DND-41 (cell line): ENCODE results near the gene ISCU.
A peak's percentile ranks its signal among the peaks of the same experiment; 100 is the strongest.

Experiments
- ATAC-seq: fragments of 200-7000 bp; cut with Tn5 transposase; 3 replicates; pipeline ENCODE4 v1.9.1; 2021; ENCODE audit warnings: low read depth; ENCODE audit not compliant: insufficient read depth
- DNase-seq: peaks from one replicate; pipeline ENCODE4 v3.0.0-alpha.2; 2020
- H2AFZ ChIP-seq: 2 replicates; pipeline ENCODE4 v1.6.0; 2012; ENCODE audit warnings: low read depth, low read length
- H3K27ac ChIP-seq: 2 replicates; pipeline ENCODE4 v1.5.1; 2012; ENCODE audit warnings: low read length, inconsistent platforms
- H3K27me3 ChIP-seq: fragments of 200-600 bp; sonication (generic); 2 replicates; pipeline ENCODE4 v1.6.0; 2012; ENCODE audit warnings: low read length, mild to moderate bottlenecking, inconsistent platforms; ENCODE audit not compliant: insufficient read depth, poor library complexity
- H3K36me3 ChIP-seq: 2 replicates; pipeline ENCODE4 v1.5.1; 2012; ENCODE audit warnings: low read length, inconsistent platforms; ENCODE audit not compliant: insufficient read depth
- H3K4me1 ChIP-seq: 2 replicates; pipeline ENCODE4 v1.5.1; 2012; ENCODE audit warnings: mild to moderate bottlenecking, low read length; ENCODE audit not compliant: insufficient read depth
- H3K4me2 ChIP-seq: 2 replicates; pipeline ENCODE4 v1.6.0; 2012; ENCODE audit warnings: mild to moderate bottlenecking, moderate library complexity, low read length, inconsistent platforms; ENCODE audit not compliant: insufficient read depth
- H3K4me3 ChIP-seq, 2 experiments: fragments of 200-600 bp in 1 of 2; shearing (Covaris generic) in 1 of 2; 2 replicates each; pipeline ENCODE4 v1.5.1; 2012 to 2016; ENCODE audit warnings: inconsistent platforms in 2 of 2, low read length in 2 of 2, mild to moderate bottlenecking in 2 of 2, low read depth in 1 of 2, moderate library complexity in 1 of 2
- H3K79me2 ChIP-seq: 2 replicates; pipeline ENCODE4 v1.6.0; 2012; ENCODE audit warnings: low read length, inconsistent platforms; ENCODE audit not compliant: insufficient read depth
- H3K9ac ChIP-seq: 2 replicates; pipeline ENCODE4 v1.6.0; 2012; ENCODE audit warnings: low read depth, mild to moderate bottlenecking, inconsistent platforms, low read length, moderate library complexity
- H3K9me3 ChIP-seq: 2 replicates; pipeline ENCODE4 v1.5.1; 2012; ENCODE audit warnings: low read length, moderate library complexity, mild to moderate bottlenecking, inconsistent platforms; ENCODE audit not compliant: insufficient read depth, severe bottlenecking
- H4K20me1 ChIP-seq: 2 replicates; pipeline ENCODE4 v1.6.0; 2012; ENCODE audit warnings: low read length; ENCODE audit not compliant: insufficient read depth
- CTCF ChIP-seq: IDR thresholded peaks from 2 replicates; pipeline ENCODE4 v1.5.1; 2012; ENCODE audit warnings: borderline replicate concordance, low read length, moderate library complexity, mild to moderate bottlenecking; ENCODE audit not compliant: poor library complexity, severe bottlenecking; ENCODE audit errors: extremely low read depth
- EZH2 ChIP-seq: IDR thresholded peaks from 3 replicates; pipeline ENCODE4 v1.6.1; 2012; ENCODE audit warnings: borderline replicate concordance, low read depth, mild to moderate bottlenecking, moderate library complexity, low read length, inconsistent platforms; ENCODE audit not compliant: severe bottlenecking

Gene ISCU

GRCh38 chr12:108518101-108518715 lies 44.2 kb upstream of the ISCU start:
- DNase-seq (no peak), ATAC-seq (no peak)
- peaks cover 20% of the 10 kb centered on the region for H3K79me2 ChIP-seq
- no peaks in the 10 kb centered on the region for H3K9me3 ChIP-seq
- no peak overlapping the region for H3K4me3 ChIP-seq
- no peaks in the 10 kb centered on the region for H3K27me3 ChIP-seq
- peaks cover 24% of the 10 kb centered on the region for H4K20me1 ChIP-seq
- peaks cover 29% of the 10 kb centered on the region for H3K4me1 ChIP-seq
- no peak for TF ChIP-seq CTCF
- no peak for TF ChIP-seq EZH2
- no peak overlapping the region for H3K9ac ChIP-seq
- H2AFZ ChIP-seq: no peak overlapping the region
- H3K27ac ChIP-seq: no peak overlapping the region
- H3K36me3 ChIP-seq: peaks cover 65% of the 10 kb centered on the region
- no peak overlapping the region for H3K4me2 ChIP-seq

GRCh38 chr12:108518716-108519496 lies 43.5 kb upstream of the ISCU start:
- TF ChIP-seq EZH2: no peak
- TF ChIP-seq CTCF: no peak
- H3K4me1 ChIP-seq: peaks cover 27% of the 10 kb centered on the region
- no peaks in the 10 kb centered on the region for H3K27me3 ChIP-seq
- no peak overlapping the region for H3K9ac ChIP-seq
- ATAC-seq (no peak), DNase-seq (no peak)
- peaks cover 72% of the 10 kb centered on the region for H3K36me3 ChIP-seq
- no peak overlapping the region for H2AFZ ChIP-seq
- H3K4me3 ChIP-seq: no peak overlapping the region
- H3K9me3 ChIP-seq: no peaks in the 10 kb centered on the region
- no peak overlapping the region for H3K27ac ChIP-seq
- peaks cover 26% of the 10 kb centered on the region for H4K20me1 ChIP-seq
- peaks cover 20% of the 10 kb centered on the region for H3K79me2 ChIP-seq
- H3K4me2 ChIP-seq: no peak overlapping the region

- Histone ChIP-seq H3K4me3 (no peak overlapping the region), H3K27ac (no peak overlapping the region), H3K9me3 (no peaks in the 10 kb centered on the region), H3K9ac (no peak overlapping the region), H3K27me3 (no peaks in the 10 kb centered on the region), H2AFZ (no peak overlapping the region), H4K20me1 (peaks cover 31% of the 10 kb centered on the region), H3K4me2 (no peak overlapping the region), H3K36me3 (peaks cover 78% of the 10 kb centered on the region), H3K4me1 (peaks cover 21% of the 10 kb centered on the region), H3K79me2 (peaks cover 20% of the 10 kb centered on the region)
- DNase-seq: no peak
- ATAC-seq: no peak
- TF ChIP-seq EZH2: no peak
- peak; percentile 41 for TF ChIP-seq CTCF
These were observed 42.8 kb upstream of the ISCU start for GRCh38 chr12:108519558-108519957.
